ENCODE results near the gene RTL5.

Gene RTL5

DNA sequence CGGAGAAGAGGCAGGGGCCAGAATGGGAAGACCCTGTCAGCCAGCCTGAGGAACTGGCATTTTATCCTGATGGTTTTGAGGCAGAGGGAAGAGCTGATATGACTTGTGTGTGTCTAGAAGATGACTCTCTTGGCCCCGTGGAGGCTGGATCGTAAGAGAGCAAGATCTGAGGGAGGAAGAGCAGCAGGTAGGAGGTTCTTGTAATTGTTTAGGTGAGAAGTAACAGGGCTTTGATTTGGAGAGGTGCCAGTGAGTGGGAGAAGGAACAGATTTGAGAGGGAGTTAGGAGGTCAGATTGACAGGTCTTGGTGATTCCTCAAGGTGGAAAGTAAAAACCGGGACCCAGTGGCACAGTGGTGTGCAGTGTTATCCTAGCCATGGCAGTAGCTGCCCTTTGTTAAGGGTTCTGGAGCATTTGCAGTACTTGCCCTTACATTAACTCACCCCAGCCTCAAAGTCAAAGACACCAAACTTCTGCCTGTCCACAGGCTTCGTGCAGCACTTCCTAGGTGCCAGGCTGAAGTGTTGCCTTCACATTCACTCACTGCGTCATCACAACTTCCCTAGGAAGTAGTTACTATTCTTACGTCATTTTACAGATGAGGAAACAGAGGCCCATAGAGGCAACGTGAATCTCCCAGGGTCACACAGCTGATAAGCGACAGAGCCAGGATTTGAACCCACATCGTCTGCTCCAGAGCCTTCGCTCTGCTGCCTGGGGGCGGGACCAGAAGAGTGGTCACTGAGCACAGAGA lies 23.7 kb downstream of the RTL5 start:
- no peak for DNase-seq

DNA sequence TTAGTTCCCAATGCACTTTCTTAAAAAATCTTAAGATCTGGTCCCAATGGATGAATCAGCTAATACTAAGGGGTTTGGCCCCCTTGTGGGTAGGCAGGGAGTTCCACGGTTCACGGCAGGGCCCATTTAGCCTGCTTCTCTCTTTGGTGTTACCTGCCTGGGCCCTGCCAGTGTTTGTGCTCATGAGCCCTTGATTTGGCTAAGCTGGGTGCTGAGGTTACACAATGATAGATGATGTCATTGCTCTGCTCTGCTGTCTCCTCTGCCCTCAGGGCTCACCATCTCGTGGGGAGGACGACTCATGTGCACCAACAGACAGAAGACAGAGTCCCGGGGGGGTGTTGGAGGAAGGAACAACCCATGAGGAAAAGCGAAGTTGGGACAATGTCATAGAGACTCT lies 24.4 kb downstream of the RTL5 start:
- no peak for DNase-seq

DNA sequence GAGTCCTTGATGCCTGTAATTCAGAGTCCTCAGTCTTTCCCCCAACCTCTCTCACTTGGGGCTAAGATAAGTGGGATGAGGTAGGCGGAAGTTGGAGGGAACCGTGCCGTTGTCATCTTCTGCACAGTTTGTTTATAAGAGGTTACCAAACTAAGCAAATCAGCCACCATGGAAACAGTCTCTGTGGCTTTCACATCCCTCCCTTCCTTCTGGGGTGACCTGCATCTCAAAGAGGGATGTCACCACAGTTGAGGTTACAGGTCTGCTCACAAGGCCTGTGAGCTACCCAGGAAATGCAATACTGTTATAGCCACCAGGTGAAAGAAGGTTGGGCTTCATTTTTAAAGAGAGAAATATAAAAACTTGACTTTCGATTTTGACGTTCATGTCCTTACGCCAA lies 26.3 kb downstream of the RTL5 start:
- no peak for DNase-seq

DNA sequence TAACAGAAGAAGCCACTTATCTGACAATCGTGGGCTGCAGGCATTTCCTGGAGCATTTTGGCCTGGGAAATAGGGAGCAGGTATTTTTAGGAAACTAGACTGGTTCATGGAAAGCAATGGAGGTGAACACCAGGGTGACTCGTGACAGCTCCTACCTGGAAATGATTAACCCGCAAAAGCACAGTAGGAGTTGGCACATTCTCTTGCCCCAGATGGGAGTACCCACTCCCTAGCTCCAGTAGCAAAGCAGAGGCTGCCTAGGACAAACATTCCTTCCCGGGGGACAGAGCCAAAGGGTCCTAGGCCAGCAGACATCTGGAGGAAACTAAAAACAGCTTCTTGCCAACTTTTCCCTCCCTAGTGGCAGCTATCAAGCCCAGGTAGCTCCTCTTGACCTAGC lies 29.0 kb downstream of the RTL5 start:
- no peak for DNase-seq

DNA sequence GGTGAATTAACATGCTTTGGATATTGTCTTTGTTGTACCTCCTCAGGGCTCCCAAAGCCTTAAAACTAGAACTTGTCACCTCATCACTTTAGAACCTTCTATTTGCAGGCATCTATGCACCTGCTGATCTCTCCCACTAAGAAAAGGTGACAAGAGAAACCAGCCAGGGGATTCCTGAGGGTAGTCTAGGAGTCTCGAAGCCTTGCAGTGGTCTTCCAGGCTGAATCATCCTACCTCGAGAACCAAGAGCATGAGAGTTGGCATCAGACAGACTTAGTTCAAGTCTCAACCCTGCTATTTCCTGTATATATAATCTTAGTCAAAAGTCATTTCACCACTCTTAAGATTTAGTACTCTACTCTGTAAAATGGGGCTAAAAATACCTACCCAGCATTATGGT lies 29.6 kb downstream of the RTL5 start:
- no peak for DNase-seq

DNA sequence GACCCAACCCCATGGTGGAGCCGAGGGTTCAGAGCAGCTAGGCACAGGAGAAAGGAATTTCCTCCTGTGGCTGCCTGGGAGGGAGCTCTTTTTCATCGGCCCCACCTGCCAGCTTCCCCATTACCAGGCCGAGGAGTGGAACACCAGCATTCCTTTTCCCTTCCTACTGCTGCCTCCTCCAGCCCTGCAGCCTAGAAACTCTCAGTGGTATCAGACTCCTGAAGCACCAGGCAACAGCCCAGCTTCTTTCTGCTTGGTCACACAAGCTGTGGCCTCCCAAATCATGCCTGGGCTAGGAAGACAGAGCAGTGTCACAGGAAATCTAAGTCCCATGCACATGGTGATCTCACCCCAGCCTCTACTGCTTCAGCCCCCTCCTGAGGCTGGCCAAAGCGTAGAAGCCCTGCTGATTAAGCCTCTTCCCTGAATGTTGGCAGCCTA lies 30.1 kb downstream of the RTL5 start:
- no peak for DNase-seq

DNA sequence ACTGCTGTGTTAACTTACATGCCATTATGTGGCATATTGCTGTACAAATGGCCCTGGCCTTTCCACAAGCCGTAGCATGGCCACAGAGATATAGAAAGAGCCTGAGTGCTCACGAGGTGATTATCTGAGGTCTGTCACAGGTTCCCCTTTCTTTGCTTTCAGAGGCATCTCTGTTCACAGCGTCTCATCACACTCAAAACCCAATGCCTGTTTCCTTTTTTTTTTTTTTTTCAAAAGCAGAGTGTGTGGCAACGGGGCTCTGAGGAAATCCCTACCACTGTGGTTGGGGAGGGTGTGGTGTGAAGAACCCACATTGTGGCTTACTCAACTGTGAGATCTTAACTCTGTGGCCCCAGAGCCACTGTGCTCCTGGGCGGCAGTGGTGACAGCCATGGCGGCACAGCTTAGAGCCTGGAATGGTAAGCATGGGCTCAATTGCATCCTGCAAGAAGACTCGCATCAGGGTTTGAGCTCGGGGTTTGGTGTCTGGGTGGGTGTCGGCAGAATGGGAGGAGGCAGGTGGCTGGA lies 30.8 kb downstream of the RTL5 start:
- no peak for DNase-seq

DNA sequence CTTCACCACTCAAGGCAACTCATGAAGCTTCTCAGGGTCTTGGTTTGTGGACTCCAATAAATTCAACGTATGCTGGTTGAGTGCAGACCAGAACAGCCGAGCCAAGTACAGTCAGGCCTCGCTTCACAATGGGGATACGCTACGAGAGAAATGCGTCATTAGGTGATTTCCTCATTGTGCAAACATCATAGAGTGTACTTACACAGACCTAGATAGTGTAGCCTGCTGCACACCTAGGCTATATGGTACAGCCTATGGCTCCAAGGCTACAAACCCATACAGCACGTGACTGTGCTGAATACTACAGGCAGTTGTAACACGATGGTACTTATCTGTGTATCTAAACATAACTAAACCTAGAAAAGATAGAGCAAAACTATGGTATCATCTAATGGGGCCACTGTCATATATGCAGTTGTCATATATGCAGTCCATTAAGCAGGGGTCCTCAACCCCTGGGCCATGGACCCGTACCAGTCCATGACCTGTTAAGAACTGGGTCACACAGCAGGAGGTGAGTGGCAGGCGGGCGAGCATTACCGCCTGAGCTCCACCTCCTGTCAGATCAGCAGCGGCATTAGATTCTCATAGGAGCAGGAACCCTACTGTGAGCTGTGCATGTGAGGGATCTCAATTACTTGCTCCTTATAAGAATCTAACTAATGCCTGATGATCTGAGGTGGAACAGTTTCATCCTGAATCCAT lies 31.5 kb downstream of the RTL5 start:
- DNase-seq = no peak

DNA sequence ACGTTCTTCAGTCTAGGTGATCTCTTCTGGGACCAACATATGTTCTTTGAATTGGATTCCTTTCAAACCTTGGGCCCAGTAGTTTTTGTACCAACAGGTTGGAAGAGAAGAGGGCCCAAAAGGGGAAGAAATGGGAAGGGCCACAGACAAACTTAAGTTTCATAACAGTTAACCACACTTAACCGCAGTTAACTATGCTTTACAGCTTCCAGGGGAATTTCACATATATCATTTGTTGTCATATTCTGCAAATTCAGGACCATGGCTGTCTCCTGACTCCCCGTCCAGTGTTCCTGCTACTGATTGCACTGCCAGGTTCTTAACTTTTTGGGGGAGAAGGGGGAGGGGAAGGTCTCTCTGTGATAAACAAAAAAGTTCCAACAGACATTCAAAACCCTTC lies 34.6 kb downstream of the RTL5 start:
- DNase-seq = no peak

DNA sequence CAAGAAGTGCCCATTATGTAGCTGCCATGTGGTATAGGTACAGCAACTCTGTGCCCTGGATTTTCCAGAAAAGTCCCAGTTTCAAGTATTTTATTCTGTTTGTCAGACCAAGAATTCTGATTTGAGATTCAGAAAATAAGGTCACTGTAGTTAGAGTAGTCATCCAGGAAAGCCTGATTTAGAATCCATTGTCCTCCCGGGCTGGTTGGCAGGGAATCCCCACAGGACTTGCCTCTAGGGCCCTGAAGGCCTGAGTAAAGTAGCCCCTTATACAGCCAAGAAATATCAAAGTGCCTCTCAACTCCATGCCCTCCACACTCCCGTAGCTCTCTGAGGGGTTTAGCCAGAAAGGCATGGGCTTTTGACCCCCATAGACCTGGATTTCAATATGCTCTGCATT lies 36.3 kb downstream of the RTL5 start:
- no peak for DNase-seq

DNA sequence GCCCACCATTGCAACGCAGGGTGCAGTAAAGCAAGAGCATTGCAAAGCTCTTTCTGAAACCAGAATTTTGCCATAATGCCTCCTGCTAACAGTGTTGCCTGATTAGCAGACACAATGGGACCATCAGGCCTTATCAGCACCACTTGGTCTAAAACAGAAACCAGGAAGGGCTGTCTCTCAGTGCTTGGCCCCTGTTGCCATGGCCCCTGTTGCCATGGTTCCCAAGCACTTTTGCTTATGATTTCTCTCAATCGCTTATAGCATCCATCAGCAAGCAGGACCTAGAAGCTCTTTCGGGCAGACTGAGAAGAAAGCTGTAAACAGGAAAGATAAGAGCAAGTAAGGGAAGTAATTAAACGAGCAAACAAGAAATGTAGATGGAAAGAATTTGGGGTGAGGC lies 36.8 kb downstream of the RTL5 start:
- DNase-seq = no peak

DNA sequence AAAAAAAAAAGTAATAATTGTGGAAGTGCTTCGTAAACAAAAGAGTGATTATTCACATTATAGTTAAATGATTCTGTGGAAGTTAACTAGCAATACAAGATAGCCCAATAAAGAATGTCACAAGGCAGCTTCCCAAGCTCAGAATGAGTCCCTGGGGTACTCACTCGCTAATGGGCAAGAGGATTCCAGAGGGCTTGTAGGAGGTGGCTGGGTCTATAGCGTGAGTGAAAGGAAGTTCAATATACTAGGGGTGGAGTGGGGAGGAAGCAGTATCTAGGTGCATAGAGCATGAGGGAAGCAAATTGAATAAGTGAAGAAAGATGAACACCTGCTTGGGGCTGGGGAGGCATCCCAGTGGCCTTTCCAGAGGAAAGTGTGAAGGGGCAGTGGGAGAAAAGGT lies 42.5 kb downstream of the RTL5 start:
- no peak for DNase-seq

DNA sequence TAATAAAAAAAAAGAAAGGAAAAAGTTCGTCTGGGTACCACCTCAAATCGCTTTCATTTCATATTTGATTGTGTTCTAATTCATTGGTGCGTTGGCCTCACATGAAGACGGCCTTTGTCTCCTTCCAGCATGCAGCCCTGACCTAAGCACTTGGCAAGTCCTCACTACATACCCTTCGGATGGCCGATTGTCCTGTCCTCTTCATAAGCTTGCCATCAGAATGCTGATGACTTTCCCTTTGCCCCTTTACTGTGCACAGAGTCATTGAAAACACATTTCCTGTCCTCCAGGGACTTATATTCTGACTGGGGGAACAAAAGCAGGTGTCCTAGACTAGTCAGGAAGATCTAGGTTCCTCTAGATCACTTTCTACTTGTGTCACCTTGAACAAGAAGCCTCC lies 43.0 kb downstream of the RTL5 start:
- DNase-seq = no peak

DNA sequence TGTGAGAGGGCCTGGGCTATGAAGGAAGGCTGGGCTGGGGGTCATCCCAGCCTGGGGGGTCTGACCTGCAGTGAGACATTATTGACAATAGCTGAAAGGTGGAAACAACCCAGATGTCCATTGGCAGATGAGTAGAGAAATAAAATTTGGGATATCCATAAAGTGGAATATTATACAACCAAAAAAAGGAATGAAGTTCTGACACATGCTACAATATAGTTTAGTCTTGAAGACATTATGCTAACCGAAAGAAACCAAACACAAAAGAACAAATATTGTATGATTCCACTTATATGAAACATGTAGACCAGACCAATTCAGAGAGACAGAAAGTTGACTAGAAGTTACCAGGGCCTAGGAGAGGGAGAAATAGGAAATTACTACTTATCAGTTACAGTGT lies 44.7 kb downstream of the RTL5 start:
- DNase-seq = no peak

DNA sequence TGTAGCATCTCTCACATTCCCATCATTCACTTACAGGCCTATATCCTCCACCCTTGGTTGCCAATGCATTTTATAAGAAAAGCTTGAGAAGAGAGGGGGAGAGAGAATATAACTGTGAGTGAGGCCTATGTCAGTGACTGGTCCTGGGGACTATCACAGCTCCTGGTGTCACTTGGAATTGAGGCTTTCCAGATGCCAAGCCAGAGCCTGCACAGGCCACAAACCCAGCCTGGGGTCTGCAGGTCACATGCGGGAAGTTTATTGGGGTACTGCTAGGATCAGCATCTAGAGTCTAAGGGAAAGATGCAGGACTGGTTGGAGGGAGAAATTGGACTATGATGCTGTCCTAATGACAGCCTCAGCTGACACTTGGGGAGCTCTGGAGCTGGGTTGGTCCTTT lies 47.6 kb downstream of the RTL5 start:
- no peak for DNase-seq

DNA sequence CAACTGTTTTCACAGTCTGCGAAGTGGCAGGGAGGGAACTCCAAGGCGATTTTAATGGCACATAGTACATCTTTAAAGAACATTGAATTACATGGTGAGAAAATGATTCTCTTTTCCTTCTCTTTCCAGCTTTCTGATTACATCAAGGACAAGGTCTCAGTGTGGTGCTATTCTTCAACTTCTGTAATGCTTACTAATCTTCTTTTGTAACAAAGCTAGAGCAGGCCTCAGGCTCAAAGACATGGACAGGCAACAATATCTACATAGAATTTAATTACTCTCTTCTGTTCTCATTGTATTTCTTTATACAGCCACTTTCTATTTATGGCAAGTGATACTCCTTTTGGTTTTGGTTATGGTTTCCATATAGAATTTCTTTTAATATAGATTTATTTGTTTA lies 48.4 kb downstream of the RTL5 start:
- DNase-seq = no peak

DNA sequence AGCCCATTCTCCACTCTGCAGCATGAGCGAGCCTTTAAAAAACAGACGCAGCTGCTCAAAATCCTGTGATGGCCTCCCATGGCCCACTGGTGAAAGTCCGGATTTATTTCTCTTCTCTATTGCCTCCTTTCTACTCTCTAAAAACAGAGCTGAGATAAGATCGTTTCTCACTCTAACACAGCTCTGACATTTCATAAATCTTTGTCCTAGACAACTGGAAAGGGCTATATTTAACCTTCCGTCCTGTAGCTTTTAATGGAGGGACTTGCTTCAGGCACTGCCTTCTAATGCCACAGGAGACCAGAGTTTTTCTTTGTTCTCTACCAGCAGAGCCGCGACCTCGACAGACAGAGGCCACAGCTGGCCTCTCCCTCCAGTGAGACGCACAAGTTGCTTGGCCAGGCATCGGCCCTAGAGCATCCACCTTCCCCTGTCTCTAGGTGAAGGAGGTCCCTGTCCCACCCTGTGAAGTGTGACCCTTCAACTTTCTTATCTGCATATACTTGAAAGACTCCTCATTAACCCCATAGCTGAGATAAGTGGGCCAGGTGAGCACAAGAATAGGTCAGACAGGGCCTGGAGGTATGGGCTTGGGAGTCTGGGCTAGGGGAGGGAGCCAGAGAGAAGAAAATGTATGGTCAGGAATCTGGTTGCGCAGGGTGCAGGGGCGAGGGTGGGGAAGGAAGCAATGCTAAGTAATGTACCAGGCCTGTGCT lies 50.0 kb downstream of the RTL5 start:
- no peak for DNase-seq

DNA sequence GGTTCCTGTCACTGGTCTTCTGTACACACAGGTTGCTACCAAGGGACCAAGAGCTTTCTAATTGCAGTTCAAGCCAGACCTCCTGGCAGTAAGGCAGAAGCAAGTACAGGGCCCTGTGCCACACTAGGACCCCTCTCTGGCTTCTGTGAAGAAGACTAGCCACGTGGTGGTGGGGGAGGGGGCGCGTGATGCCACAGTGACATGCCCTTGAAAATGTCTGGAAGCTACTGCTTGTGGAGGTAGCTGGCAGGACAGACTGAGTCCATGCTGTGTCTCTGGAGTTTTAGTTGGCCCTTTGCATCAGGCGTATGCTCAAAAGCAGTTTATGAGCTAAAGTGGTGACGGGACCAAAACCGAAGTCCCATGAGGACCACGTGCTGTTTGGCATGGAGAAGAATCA lies 50.9 kb downstream of the RTL5 start:
- no peak for DNase-seq

DNA sequence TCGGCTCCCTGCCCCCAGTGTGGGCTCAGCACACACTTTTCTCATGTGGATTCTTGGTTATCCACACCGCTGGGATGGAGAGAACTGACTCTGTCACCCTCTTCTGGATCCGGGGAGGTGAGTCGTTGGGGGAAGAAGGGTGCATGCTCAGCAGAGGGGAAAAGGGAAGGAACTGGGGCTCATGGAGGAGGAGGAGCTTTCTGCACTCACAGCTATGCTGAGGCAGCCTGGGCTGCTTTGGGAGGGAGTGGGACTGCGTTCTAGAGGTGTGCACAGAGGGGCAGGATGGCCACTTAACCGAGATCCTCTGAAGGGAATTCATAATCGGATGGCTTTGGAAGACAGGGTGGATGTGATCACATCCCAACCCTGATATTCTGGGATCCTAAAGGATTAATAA lies 51.6 kb downstream of the RTL5 start:
- no peak for DNase-seq

DNA sequence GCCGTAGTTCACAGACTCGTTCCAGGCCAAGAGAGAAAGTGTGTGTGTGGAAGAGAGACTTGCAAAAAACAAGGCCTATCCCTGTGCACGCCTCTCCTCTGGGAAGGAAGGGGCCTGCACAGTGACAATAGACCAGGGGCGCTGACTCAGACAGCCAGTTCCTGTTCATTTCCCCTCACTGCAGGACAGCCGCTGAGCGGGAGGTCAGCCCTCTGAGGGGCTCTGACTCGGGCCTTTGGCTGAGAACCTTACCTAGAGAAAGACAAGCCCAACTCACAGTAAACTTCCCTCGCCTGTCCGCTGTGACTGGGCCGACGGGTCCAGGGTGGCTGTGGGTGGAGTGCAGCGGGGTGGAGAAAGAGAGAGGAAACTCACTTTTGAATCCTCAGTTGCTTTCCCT lies 52.1 kb downstream of the RTL5 start:
- no peak for DNase-seq

DNA sequence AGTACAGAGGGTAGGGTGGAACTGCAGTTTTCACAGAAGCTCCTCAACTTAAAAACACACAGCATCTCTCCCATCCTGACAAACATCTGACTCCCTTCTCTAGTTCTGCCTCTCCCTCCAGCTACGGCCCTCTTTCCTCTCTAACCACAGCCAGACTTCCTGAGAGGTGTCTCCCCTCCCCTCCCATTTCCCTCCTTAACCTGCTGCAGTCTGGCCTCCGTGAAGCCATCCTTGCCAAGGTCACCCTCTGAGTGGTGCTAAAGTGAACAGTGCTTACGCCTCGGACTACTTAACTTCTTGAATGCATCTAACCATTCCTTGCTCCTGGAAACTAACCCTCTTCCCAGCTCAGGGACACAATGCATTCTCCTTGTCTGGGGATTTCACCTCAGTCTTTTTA lies 53.3 kb downstream of the RTL5 start:
- DNase-seq = no peak

Data from midbrain (tissue), 1 donor.